Fibroblast of gingiva (primary cell): ENCODE results near the gene MYEOV.

Source experiments
- DNase-seq: peaks from one replicate; pipeline ENCODE4 v3.0.0-alpha.2; 2011; ENCODE audit warnings: low read depth

The MYEOV gene

DNA sequence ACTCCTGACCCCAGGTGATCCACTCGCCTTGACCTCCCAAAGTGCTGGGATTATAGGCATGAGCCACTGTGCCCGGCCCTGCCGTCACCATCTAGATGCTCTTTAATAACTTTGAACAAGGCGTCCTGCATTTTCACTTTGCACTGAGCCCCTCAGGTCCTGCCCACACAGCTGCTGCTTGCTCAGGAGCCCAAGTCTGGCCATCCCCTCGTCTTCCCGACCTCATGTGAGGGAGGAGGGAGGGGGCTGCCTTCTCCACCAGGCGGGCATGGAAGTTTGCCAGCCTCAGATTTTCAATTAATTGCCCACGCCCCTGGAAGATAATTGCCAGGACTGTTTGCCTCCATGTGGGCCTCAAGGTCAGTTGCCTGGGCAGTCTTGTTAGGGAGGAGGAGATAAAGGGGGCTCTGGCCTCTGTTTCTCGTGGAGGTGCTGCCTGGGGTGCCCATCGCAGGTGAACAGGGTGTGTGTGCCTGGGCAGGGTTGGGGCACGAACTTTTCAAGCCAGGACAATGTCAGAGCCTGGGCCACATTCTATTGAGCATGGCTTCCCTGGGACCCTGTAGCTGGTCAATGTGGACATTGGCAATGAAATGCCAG is 27.9 kb upstream of the MYEOV start:
- DNase-seq: no peak

DNA sequence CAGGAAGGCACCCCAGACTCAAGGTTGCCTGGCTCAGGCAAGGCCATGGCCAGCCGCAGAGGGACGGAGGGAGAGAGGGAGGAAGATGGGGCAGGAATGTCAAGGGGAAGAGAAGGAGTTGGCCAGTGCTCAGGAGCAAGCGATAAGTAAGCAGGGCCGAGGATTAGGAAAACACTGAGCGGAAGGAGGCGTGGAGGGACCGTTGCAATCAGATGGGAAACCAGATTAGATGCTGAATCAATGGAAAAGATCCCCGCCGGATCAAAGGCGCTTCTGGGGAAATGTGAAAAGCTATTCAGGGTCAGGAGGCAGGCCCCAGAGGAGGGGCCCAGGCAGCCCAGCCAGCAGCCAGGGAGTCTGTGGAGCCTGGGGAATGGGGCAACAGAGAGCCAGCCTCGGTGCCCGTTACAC is 26.6 kb upstream of the MYEOV start:
- no peak for DNase-seq

GRCh38 chr11:69268911-69269310 is 25.0 kb upstream of the MYEOV start:
- DNase-seq: no peak

DNA sequence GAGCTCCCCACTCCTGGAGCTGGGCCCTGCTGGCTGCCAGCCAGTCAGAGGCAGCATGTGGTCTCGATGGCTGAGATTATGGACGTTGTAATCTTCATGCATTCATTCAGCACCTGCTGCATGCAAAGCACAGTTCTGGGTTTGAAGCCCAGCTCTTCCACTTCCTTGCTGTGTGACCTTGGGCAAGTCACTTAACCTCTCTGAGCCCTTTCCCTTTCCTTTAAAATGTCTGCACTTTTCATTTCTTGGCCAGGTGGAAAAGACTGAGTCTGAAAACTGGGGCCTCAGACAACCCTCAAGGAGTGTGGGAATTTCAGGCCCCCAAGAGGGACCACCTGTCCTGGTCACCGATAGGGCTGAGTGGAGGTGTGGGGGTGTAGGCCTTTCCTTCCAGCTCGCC is 24.6 kb upstream of the MYEOV start:
- DNase-seq: no peak

DNA sequence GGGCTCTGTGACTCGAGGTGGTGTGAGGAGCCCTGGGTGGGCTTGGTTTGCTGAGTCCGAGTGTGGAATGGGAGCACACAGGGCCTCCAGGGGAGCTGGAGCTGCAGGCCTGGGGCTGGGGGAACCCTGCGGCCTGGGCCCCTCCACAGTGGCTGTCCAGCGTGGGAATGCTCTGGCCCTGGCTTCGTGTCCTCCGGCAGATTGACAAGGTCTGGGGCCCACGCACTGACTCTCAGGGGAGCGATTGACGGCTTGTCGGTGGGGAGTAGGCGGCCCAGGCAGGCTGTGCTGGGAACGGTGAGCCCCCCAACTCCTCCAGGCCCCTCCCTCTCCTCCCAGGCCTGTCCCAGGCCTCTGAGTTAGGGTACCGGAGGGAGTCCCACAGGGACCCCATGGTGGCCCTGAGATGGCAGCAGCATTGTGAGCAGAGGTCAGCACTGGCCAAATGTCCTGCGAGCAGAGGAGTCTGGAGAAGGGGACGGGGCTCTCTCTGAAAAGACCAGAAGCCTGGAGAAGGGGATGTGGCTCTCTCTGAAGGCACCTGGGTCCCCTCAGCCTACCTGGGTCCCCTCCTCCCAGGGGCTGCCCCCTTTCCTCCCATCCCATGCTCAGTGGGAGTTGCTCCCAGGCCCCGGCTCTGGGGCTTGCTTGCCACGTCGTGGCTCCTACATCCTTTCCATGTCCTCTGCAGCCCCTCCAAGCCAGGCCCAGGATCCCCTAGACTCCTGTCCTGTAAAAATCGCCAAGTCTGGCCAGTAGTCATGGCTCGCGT is 23.8 kb upstream of the MYEOV start:
- DNase-seq: no peak

- no peak for DNase-seq
Observed at GRCh38 chr11:69270941-69271340, 23.0 kb upstream of the MYEOV start.

DNA sequence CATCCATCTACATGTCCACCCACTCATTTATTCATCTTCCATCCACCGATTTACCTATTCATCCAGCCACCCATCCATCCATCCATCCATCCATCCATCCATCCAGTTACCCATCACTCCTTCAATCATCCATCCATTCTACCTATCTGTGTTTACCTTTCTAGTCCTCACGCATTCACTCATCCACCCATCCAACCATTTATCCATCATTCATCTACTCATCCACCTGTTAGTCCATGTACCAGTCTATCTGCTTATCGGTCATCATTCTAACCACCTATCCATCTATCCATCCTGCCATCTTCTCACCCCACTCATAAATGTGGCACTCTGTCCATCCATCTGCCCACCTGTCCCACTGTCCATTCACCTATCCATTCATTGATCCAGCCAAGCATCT is 21.9 kb upstream of the MYEOV start:
- no peak for DNase-seq

DNA sequence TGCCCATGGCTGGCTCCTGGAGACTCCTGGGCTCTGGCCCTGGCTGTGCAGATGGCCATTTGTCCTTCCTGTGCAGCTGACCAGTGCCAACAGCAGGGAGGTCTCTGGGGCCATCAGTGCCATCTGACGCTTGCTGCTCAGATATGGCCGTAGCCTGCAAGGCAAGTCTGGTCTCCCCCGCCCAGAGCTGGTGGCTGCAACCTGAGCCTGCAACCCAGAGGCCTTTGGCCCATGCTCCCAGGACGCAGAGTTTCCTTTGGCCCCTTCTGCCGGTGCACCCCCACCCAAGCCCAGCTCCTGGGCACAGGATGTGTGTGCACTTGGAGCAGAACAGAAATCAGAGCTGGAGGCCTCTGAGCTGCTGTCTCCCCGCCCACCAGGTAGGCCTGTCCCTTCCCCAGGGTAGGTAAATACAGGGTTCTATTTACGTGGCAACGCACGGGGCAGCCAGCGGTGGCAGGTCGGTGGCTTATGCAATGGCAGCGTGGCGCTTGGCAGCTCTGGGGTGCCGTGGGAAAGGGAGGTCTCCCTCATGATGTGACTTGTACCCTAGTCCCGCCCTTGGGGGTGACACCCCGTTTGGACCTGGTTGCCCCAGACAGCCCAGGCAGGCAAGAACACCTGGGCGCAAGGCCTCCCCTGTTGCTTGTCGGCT is 21.0 kb upstream of the MYEOV start:
- DNase-seq: no peak

DNA sequence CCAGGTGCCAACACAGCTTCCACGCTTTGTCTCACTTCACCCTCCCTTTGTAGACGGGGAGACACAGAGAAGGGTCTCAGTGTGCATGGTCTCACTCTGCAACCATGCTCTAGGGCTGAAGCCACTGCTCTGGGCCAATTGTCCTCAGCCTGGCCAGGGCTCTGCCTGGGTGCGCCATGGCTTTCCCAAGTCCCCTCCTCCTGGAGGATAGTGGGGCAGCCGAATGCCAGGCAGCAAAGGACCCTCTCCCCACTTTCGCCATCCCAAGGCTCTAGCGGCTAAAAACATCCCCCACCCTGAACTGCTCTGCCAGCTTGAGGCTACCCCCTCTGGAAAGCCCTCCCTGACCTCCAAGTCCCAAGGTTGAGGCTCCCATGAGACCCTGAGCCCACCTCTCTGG is 20.4 kb upstream of the MYEOV start:
- DNase-seq: no peak

DNA sequence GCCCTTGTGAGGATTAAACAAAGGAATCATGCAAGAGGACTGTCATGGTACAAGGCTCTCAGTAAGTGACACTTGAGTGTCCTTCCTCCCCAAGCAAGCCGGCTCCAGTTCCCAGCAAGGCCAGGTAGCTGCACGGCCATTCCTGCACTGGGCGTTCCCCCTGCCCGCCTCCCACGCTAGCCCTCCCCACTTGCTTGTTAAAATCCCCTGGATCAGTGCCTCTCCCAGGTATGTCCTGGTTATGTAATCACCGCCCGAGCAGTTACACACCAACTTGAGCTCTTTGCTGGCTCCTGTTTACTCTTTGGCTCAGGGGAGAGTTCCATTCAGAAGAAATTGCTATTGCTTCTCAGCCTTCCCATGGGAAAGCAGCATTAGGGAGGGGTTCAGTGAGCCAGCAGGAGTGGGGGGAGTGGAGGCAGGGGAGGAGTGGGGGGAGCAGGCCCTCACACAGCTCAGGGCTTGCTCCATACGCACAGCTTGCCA is 19.4 kb upstream of the MYEOV start:
- no peak for DNase-seq

DNA sequence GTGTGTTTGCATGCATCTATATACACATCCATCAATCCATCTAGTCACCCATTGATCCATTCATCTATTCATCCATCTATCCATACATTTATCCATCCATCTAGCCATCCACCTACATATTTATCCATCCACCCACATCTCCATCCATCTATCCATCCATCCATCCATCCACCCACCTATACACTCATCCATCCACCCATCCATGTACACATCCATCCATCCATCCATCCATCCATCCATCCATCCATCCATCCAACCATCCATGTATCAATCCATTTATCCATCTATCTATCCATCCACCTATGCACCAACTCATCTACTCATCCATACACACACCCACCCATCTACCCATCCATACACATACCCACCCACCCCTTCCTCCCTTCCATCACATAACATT is 18.8 kb upstream of the MYEOV start:
- DNase-seq: no peak

DNA sequence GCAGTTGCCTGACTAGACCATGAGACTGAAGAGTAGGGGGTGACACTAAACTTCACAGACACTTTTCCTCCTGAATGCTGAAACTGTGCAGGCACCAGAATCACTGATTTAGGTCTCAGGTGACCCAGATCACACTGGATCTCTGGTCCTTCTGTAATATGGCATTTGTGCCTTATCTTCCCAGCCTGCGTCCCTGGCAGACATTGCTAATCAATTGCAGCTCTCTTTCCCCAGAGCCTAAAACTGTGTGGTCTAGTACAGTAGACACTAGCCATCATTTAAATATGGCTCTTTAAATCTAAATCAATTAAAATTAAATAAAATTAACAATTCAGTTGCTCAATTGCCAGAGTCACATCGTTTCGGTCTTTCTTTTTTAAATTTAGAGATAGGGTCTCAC is 17.8 kb upstream of the MYEOV start:
- no peak for DNase-seq

DNA sequence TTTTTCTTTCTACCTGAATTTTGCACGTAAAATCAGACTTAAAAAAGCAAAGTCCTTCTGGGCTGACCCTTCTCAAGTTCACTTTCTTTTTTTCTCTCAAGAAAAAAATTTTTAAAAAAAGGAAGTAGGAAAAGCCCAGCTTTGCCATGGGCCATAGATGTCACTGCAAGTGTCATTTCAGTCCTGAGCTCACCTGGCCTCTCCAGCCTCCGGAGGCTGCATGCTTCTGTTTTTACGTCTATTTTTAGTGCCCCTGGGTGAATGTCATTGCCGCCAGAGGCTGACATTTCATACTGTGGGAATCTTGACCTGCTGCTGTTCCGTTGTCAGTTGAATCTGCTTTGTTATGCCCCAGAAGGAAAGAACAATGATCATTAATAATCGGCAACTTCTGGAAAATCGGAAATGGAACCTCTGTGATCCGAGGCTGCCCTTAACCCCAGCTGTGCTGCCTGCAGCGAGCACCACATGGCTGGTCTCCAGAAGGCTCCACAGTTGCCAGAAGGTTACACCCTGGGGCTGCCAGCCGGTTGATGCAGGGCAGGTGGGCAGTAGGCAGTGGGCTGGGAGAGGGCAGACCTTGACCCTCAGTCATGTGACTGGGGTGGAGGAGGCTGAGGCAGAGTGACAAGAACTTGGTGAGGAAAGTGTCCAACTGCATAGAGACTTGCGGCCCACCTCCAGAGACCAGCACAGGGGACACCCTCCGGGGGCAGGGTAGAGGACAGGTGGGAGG is 16.7 kb upstream of the MYEOV start:
- DNase-seq: no peak

DNA sequence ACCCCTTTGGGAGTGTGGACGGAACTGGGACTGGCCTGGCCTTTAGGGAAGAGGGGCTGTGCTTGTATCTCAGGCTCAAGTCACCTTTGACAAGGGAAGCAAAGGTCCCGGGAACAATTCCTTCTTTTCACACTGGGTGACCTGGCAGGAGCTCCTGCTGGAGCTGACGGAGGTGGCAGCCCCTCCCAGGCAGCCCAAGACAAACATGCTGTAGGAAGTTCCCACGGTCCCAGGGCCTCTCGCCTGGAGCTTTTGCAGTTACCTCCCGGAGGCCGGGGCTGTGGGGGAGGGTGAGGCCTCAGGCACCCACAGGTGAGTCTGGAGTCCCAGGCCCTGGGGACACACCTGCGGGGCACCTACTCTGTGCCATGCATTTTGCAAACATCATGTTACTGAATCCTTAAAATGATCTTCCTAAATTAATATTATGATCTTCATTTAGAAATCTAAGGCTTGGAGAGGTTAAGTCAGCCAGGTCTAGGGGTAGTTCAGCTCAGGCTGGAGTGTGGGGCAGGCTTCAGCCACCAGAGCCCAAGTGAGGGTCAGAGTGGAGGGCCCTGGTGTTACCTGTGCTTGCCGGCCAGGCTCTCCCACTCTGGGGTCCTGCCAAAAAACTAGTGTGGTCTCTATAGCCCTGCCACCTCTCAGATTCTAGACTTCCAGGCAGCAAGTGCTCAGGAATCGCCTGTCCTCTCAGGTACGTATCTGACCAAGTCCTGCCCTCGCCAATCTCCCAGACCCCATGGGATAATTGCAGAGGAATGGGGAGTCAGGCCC is 15.7 kb upstream of the MYEOV start:
- DNase-seq: no peak

DNA sequence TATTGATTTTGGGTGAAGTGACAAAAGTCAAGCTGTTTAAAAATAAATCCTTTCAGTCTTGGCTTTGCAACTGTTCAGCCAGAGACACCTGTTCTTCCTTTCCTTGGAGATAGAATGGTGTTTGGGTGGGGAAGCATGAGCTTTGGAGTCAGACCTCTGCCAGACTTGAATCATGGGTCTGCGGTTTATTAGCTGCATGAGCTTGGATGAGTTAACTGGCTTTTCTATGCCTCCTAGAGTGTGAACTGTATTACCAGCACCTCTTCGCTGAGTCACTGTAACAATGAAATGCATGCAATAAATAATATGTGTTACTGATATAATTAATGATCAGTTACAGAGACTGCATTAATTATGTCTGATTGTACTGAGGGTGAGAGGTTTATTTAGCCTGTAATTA is 13.5 kb upstream of the MYEOV start:
- no peak for DNase-seq

DNA sequence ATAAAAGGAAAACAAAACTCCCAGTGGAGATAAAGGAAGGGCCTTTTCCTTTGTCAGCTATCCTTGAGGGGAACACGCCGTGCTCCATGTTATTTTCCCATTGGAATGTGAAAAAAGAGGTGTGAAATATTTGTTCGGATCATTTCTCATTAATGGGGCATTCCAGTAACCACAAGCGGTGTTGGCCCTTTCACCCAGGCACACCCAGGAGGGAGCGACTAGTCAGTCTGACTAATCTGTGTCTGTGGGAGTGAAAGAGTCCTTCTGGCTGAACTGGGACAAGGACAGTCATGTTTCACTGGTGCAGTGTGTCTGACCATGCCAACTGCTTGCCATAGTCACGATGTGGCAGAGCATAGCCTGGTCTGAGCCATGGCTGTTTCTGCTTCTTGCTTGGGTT is 13.0 kb upstream of the MYEOV start:
- peak; percentile 35 for DNase-seq

- DNase-seq: no peak
Observed at GRCh38 chr11:69283446-69283845, 10.5 kb upstream of the MYEOV start.

- DNase-seq: no peak
Observed at GRCh38 chr11:69284081-69284511, 9.9 kb upstream of the MYEOV start.

DNA sequence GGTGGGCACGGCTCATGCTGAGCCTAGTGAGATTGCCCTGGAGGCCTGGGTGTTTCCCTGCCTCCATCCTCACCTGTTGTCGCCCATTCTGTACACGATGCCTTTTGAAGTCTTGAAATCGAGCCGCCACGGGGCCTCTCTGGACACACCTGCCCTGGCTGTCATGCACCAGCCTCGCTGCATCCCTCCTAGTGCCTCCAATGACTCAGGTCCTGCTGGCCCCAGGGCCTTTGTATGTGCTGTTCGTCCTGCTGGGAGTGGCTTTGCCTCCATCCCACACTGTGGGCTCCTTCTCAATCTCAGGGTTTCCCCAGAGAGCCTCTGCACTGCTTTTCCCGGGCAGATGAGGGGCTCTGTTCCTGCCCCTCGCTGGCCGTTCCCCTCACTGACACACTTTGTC is 8.9 kb upstream of the MYEOV start:
- no peak for DNase-seq

- DNase-seq: no peak
Observed at GRCh38 chr11:69285766-69286165, 8.2 kb upstream of the MYEOV start.
